ENCODE data around the gene FPR2.

DNA sequence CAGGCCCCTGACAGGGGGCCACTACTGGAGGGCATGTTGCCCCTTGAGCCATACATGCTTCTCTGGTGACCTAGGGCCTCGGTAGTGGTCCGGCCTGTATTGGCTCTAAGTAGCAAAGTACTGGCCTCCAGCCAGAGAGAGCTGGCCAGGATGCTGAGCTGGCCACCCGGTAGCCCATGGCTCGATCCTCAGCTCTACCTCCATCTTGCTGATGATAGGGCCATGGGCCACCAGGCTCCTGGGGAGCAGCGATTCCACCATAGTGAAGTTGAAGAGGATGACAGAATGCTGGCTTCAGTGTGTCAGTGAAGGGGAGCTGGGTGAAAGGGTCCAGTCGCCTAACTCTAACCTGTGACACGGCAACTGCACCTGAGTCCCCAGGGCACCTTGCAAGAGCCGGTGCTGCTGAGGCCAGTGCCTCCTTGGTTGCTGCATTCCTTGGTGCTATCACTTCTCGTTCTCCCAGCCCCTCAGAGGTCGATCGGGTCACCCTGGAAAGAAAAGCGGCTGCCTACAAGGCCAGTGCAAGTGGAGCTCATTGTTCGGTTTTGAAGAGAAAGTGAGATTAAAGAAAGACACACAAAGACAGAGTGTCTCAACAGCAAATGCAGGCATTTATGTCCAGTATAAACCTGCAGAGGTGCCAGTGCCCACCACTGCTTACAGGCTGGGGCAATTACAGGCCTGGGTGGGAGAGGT is 38.9 kb downstream of the FPR2 start:
- TF ChIP-seq, protein P1, sequence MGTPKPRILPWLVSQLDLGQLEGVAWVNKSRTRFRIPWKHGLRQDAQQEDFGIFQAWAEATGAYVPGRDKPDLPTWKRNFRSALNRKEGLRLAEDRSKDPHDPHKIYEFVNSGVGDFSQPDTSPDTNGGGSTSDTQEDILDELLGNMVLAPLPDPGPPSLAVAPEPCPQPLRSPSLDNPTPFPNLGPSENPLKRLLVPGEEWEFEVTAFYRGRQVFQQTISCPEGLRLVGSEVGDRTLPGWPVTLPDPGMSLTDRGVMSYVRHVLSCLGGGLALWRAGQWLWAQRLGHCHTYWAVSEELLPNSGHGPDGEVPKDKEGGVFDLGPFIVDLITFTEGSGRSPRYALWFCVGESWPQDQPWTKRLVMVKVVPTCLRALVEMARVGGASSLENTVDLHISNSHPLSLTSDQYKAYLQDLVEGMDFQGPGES (IDR thresholded peaks at IDR 0.05): no peak
- TF ChIP-seq EZH2 (IDR thresholded peaks at IDR 0.05; ENCODE audit: borderline replicate concordance, control insufficient read depth, low read depth, low read length) (no peak), ZSCAN29 (IDR thresholded peaks at IDR 0.05) (no peak), BCL11A (IDR thresholded peaks at IDR 0.05; ENCODE audit: low read depth, low read length) (no peak), IRF4 (IDR thresholded peaks at IDR 0.05; ENCODE audit: low read depth, low read length) (no peak), TARDBP (IDR thresholded peaks at IDR 0.05; ENCODE audit: borderline replicate concordance) (no peak), NR2C2 (IDR thresholded peaks at IDR 0.05; ENCODE audit: borderline replicate concordance, control insufficient read depth, insufficient read length, low read depth) (no peak), CEBPB (IDR thresholded peaks at IDR 0.05; ENCODE audit: borderline replicate concordance in 1 of 2, low read depth in 2 of 2, low read length in 2 of 2) (no peak), RAD21 (IDR thresholded peaks at IDR 0.05; ENCODE audit: insufficient read depth, low read depth, low read length) (no peak), ZZZ3 (IDR thresholded peaks at IDR 0.05; ENCODE audit: control insufficient read depth, insufficient read length, low read depth) (no peak), CHD1 (IDR thresholded peaks at IDR 0.05; ENCODE audit: low read depth, low read length) (no peak)
- TF ChIP-seq, protein P2, sequence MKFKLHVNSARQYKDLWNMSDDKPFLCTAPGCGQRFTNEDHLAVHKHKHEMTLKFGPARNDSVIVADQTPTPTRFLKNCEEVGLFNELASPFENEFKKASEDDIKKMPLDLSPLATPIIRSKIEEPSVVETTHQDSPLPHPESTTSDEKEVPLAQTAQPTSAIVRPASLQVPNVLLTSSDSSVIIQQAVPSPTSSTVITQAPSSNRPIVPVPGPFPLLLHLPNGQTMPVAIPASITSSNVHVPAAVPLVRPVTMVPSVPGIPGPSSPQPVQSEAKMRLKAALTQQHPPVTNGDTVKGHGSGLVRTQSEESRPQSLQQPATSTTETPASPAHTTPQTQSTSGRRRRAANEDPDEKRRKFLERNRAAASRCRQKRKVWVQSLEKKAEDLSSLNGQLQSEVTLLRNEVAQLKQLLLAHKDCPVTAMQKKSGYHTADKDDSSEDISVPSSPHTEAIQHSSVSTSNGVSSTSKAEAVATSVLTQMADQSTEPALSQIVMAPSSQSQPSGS (IDR thresholded peaks at IDR 0.05; ENCODE audit: low read length): no peak
- TF ChIP-seq, protein P3, sequence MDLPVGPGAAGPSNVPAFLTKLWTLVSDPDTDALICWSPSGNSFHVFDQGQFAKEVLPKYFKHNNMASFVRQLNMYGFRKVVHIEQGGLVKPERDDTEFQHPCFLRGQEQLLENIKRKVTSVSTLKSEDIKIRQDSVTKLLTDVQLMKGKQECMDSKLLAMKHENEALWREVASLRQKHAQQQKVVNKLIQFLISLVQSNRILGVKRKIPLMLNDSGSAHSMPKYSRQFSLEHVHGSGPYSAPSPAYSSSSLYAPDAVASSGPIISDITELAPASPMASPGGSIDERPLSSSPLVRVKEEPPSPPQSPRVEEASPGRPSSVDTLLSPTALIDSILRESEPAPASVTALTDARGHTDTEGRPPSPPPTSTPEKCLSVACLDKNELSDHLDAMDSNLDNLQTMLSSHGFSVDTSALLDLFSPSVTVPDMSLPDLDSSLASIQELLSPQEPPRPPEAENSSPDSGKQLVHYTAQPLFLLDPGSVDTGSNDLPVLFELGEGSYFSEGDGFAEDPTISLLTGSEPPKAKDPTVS (IDR thresholded peaks at IDR 0.05; ENCODE audit: low read depth, low read length): no peak

Data from GM12878 (cell line).